Keratinocyte (primary cell): ENCODE data around the gene SETD9.

Experiments
- EZH2 ChIP-seq: IDR thresholded peaks from one replicate; pipeline ENCODE4 v1.6.1; 2012; ENCODE audit warnings: inconsistent platforms, mild to moderate bottlenecking, low read length, moderate library complexity
- TF ChIP-seq, protein P1 (sequence below), 3 experiments: IDR thresholded peaks in 1 of 3; conservative IDR thresholded peaks in 1 of 3; optimal IDR thresholded peaks in 1 of 3; 2 replicates in 2 of 3; 3 replicates in 1 of 3; pipeline versions ENCODE3 to v1.5.1; 2011; ENCODE audit warnings: low read length in 3 of 3, mild to moderate bottlenecking in 3 of 3, moderate library complexity in 2 of 3, control low read depth in 1 of 3, inconsistent platforms in 1 of 3; ENCODE audit not compliant: insufficient read depth in 2 of 3; ENCODE audit errors: extremely low read depth in 1 of 3

DNA sequence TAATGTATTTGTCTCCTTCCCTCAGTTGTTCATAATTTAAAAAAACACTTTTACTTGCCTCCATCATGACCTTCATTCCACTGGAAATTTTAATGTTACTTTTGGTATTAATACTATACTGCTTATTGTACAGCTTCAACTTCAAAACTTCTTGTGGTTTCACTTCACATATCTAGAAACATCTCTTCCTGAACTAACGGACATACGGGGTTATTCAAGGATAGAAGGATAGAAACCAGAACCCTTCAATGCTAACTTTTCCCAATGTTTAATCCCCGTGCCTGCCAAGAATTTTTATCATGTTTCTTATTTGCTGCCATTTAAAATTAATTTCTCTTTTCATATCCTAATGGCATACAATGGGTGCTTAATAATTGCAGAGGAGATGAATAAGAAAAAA, 36.3 kb upstream of the SETD9 start:
- TF ChIP-seq, protein P1, sequence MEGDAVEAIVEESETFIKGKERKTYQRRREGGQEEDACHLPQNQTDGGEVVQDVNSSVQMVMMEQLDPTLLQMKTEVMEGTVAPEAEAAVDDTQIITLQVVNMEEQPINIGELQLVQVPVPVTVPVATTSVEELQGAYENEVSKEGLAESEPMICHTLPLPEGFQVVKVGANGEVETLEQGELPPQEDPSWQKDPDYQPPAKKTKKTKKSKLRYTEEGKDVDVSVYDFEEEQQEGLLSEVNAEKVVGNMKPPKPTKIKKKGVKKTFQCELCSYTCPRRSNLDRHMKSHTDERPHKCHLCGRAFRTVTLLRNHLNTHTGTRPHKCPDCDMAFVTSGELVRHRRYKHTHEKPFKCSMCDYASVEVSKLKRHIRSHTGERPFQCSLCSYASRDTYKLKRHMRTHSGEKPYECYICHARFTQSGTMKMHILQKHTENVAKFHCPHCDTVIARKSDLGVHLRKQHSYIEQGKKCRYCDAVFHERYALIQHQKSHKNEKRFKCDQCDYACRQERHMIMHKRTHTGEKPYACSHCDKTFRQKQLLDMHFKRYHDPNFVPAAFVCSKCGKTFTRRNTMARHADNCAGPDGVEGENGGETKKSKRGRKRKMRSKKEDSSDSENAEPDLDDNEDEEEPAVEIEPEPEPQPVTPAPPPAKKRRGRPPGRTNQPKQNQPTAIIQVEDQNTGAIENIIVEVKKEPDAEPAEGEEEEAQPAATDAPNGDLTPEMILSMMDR (optimal IDR thresholded peaks at IDR 0.05 in 1 of 3, IDR thresholded peaks at IDR 0.05 in 1 of 3, conservative IDR thresholded peaks at IDR 0.05 in 1 of 3; ENCODE audit: extremely low read depth in 1 of 3, insufficient read depth in 2 of 3, low read length in 3 of 3), result no peak
- no peak for TF ChIP-seq EZH2
